ENCODE measurements around the gene CFAP92.

CFAP92 gene

DNA sequence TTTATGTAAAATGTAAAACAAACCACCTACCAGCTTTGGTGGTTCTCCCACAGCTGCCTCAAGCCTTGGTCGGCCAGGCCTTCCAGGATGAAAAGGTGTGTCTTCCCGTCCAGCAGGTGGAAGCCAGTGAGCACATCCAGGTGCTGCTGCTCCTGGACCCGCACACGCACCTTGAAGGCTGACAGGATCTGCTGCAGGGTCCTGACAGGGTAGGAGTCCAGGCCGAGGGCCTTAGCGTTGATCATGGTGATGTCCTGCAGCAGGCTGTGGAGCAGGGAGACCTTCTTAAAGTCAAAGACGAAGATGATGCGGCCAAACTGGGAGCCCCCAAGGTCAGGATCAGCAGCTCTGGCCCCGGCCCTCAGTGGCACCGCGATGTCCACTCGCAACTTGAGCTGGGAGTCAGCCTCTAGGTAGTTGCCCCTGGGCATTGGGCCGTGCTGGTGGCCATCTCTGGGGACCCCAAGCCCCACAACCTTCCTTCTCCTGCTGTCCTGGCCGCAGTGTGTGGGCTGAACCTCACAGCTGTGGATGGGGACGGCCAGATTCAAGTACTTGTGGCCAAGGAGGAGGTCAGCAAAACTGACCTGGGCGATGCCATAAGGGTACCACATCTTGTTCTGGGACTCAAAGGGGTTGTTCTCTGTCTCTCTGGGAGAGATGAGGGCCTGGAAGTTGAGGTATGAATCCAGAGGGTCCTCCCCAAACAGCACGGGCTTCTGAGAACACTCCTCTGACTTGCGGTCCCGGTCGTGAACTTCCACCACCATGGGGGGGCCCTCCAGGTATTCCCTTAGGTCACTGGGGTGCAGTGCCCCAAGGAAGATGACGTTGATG is 48.6 kb downstream of the CFAP92 start:
- TF ChIP-seq, protein P1, sequence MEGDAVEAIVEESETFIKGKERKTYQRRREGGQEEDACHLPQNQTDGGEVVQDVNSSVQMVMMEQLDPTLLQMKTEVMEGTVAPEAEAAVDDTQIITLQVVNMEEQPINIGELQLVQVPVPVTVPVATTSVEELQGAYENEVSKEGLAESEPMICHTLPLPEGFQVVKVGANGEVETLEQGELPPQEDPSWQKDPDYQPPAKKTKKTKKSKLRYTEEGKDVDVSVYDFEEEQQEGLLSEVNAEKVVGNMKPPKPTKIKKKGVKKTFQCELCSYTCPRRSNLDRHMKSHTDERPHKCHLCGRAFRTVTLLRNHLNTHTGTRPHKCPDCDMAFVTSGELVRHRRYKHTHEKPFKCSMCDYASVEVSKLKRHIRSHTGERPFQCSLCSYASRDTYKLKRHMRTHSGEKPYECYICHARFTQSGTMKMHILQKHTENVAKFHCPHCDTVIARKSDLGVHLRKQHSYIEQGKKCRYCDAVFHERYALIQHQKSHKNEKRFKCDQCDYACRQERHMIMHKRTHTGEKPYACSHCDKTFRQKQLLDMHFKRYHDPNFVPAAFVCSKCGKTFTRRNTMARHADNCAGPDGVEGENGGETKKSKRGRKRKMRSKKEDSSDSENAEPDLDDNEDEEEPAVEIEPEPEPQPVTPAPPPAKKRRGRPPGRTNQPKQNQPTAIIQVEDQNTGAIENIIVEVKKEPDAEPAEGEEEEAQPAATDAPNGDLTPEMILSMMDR (IDR thresholded peaks at IDR 0.05): no peak
- no peaks in the 10 kb centered on the region for H3K9me3 Mint-ChIP-seq
- H3K36me3 Mint-ChIP-seq (ENCODE audit: low read depth): no peaks in the 10 kb centered on the region
- H3K27ac Mint-ChIP-seq: no peak overlapping the region
- peaks cover 8% of the 10 kb centered on the region for H3K4me1 Mint-ChIP-seq
- no peak overlapping the region for H3K4me3 Mint-ChIP-seq
- DNase-seq: no peak
- peaks cover 13% of the 10 kb centered on the region for H3K27me3 Mint-ChIP-seq (ENCODE audit: low read depth, poor library complexity)

DNA sequence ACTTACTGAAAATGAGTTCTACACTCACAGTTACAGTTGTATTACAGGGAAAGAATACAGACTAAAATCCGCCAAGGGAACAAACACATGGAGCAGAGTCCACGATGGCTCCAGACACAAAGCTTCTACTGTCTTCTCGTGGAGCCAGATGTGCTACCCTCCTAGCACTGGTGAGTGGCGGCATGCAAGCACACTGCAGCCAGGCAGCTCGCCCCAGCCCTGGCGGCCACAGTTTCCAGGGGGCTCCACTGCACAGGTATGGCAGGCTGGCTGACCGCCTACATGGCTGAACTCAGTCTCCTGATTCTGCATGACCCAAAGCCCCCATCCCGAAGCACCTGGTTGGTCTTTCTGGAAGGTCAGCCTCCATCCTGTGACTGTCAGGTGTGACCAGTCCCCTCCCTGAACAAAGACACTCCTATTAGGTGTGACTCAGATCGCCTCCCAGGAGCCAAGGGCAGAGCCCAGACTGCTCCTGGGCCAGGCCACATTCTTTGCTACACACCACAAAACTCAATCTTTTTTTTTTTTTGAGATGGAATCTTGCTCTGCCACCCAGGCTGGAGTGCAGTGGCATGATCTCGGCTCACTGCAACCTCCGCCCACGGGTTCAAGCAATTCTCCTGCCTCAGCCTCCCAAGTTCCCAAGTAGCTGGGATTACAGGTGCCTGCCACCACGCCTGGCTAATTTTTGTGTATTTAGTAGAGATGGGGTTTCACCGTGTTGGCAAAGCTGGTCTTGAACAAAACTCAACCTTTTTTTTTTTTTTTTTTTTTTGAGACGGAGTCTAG is 51.5 kb downstream of the CFAP92 start:
- H3K4me3 Mint-ChIP-seq: no peak overlapping the region
- H3K4me1 Mint-ChIP-seq: no peaks in the 10 kb centered on the region
- TF ChIP-seq, protein P1 (IDR thresholded peaks at IDR 0.05): no peak
- H3K36me3 Mint-ChIP-seq (ENCODE audit: low read depth): no peaks in the 10 kb centered on the region
- H3K27me3 Mint-ChIP-seq (ENCODE audit: low read depth, poor library complexity): peaks cover 20% of the 10 kb centered on the region
- H3K9me3 Mint-ChIP-seq: no peaks in the 10 kb centered on the region
- DNase-seq: no peak
- H3K27ac Mint-ChIP-seq: no peak overlapping the region

DNA sequence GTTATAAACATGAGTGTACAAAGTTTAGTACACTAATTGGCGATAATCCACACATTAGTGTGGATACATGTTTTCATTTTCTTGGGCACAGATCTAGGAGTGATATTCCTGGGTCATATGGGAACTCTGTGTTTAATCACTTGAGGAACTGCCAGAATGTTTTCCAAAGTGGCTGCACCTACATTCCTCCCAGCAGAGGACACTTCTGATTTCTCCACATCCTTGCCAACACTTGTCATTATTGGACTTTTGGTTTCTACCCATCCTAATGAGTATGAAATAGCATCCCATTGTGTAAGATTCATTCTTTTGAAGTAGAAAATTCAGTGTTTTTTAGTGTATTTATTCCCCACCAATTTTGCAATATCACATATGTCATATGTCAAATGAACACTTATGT is 53.6 kb downstream of the CFAP92 start:
- no peak overlapping the region for H3K4me3 Mint-ChIP-seq
- peaks cover 25% of the 10 kb centered on the region for H3K27me3 Mint-ChIP-seq (ENCODE audit: low read depth, poor library complexity)
- H3K4me1 Mint-ChIP-seq: no peaks in the 10 kb centered on the region
- no peak overlapping the region for H3K27ac Mint-ChIP-seq
- TF ChIP-seq, protein P1 (IDR thresholded peaks at IDR 0.05): no peak
- H3K9me3 Mint-ChIP-seq: no peaks in the 10 kb centered on the region
- H3K36me3 Mint-ChIP-seq (ENCODE audit: low read depth): no peaks in the 10 kb centered on the region
- no peak for DNase-seq

- peaks cover 49% of the 10 kb centered on the region for H3K27me3 Mint-ChIP-seq (ENCODE audit: low read depth, poor library complexity)
- DNase-seq: no peak
- H3K27ac Mint-ChIP-seq: no peak overlapping the region
- no peak overlapping the region for H3K4me3 Mint-ChIP-seq
- no peaks in the 10 kb centered on the region for H3K36me3 Mint-ChIP-seq (ENCODE audit: low read depth)
- TF ChIP-seq, protein P1 (IDR thresholded peaks at IDR 0.05): no peak
- no peaks in the 10 kb centered on the region for H3K9me3 Mint-ChIP-seq
- H3K4me1 Mint-ChIP-seq: no peaks in the 10 kb centered on the region
These were observed 57.5 kb downstream of the CFAP92 start for GRCh38 chr3:128936341-128936740.

GRCh38 chr3:128935922-128936321 is 58.0 kb downstream of the CFAP92 start:
- DNase-seq: no peak
- Mint-ChIP-seq H3K9me3 (no peaks in the 10 kb centered on the region), H3K27ac (no peak overlapping the region), H3K4me1 (no peaks in the 10 kb centered on the region), H3K27me3 (ENCODE audit: low read depth, poor library complexity) (peaks cover 51% of the 10 kb centered on the region), H3K36me3 (ENCODE audit: low read depth) (no peaks in the 10 kb centered on the region), H3K4me3 (no peak overlapping the region)
- TF ChIP-seq, protein P1 (IDR thresholded peaks at IDR 0.05): no peak
